ENCODE data around the gene IGF2BP3.
A peak's percentile ranks its signal among the peaks of the same experiment; 100 is the strongest.

IGF2BP3 gene

DNA sequence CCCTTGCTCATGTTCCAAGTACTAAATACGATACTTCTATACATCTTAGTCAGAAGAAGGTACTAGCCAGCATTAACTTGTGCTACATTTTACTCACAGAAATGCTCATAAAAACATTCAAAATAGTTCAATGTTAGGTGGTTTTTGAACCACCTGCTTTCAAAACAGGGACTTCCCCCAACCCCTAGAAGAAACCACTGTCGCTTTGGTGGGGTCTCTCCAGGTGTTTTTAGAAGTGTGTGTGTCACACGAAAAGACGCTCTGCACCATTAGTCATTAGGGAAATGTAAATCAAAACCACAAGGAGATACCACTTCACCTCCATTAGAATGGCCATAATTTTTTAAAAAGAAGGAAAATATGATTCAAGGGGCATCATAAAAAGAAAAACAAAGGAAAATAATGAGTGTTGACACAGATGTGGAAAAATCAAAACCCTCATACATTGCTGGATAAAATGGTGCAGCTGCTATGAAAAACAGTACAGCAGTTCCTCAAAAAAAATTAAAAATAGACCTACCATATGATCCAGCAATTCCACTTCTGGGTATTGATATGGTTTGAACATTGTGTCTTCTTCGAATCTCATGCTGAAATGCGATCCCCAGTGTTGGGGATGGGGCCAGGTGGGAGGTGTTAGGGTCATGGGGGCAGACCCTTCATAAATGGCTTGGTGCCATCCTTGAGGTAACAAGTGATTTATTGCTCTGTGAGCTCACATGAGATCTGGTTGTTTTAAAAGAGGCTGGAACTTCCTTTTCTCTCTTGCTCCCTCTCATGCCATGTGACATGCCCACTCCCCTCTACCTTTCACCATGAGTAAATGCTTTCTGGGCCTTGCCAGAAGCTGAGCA, 96.9 kb downstream of the IGF2BP3 start:
- peak in 1 of 2 experiments; percentile 20 for DNase-seq

DNA sequence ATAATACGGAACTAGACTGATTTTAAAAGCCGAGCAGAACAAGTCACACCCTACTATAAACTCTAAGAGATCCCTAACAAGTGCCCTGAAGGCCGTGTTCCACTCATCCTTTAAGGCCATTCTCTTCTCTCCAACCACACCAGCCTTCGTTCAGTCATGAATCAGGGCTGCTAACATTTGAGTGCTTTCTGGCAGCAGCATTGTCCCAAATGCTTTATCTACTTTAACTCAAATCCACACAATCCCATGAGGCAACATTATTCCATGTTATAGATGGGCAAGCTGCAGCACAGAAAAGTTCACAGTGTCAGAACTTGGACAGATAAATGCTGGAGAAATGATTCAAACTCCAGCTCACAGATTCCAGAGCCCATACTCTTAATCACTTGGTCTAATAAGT, 97.7 kb downstream of the IGF2BP3 start:
- no peak for DNase-seq

DNA sequence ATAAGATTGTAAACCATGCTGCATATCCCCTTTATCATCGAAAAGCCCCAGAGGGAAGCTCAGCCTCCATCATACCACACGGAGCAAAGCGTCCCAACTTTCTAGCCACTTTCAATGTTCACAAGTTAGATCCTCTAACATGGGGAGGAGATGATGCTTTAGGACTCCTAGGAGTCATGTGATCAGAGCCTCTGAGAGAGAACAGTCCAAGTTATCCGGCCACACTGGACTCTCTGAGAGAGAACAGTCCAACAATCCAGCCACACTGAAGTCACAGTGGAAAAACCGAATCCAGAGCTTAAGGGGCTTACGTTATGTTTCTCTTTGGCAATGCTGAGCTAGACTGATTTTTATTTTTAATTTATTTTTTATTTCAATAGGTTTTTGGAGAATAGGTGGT, 98.6 kb downstream of the IGF2BP3 start:
- no peak for DNase-seq

DNA sequence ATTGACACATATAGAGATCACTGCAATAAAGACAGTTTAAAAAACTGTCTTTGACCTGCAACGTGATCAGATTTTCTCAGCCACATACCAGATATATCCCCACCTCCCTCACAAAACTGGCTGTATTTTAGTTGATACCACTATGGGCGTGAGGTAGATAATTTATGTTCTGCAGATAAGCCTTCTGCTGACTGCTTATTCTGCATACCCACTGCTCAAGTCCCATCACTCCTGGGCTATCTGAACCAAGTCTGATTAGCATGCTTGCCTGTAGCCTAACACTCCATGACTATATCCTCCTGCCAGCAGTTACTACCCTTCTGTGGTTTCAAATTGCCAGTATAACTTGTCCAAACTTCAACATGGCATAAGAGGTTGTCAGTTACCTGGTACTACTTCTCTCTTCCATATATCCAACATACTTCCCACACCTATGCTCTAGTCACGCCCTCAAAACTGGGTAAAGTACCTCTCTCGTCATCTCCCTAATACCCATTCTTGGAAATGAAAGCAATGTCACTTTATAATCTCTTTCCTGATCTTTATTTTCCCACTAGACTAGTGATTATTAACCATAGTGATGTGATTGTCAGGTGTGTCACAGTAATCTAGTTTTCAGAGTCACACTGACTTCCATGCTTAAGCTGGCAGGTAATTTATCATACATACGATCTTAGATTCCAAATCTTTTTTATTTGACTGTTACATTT, 100.4 kb downstream of the IGF2BP3 start:
- no peak for DNase-seq

DNA sequence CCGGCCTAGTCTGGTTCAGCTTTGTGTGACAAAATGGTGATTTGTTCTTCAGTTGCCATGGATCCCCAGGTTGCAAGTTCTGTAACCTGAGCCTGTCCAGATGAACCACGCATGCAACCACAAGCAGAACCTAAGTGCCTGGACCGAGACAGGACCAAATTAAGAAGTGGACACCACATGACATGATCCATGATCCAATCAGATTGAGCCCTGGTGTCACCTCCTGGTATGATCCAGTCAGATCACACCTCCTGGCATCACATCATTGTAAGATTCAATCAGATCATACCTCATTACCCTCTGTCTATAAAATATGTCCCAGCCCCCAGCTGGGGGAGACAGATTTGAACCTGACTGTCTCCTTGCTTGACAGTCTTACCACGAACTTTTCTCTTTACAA, 101.2 kb downstream of the IGF2BP3 start:
- DNase-seq, result no peak

DNA sequence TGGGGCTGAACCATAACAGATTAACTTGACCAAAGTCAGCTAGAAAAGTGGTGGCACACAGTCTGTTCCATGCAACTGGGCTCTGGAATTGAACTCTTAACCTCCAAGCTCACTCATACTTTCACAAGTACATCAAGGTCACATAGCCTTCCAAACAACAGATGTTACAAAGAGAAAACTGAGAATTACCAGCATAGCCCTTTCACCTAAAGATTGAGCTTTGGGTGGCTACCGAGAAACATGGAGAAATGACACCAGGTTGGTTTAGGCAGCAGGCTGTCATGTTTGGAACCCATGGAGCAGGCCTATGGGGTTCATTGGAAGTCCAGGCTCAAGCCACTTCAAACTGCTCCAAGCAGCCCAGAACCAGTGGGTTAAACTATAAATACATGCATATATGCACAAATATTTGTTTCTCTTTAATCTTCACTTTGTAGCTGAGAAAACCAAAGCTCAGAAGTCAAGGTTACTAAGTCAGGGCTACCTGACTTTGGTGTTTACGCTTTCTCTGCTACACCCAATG, 112.1 kb downstream of the IGF2BP3 start:
- peak in 1 of 2 experiments; percentile 26 for DNase-seq

DNA sequence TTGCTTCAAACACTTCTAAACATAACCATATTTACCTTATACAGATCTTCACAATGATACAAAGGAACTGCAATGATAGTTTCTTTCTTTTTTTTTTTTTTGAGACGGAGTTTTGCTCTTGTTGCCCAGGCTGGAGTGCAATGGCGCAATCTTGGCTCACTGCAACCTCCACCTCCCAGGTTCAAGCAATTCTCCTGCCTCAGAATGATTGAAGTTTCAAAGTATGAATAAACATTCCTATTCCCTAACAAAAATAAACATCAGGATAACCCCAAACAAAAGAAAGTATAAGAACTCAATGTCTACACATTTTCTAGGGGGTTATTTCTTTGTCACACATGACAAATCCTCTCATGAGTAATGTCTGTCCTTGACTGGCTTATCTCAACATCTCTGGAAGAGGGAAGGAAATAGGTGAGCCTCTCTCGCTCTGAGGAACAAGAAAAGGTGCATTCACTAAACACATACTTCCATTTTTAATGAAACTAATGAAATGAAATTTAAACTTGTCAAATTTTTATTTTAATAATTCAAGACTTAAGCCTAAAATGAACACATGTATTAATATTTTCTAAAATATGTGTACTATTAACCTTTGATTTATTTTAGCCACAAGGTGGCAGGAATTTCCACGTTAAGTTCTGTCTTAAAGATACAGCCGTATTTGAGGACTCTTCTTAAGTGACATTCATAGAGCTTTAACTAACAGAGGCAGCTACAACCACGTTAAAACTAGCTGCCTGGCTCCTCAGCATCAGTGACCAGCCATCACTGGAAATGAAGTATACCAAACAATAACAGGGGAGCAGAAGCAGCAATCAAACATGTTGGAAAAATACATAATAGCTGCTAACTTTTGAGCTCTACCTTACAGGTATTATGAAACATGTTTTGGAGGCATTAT, 112.8 kb downstream of the IGF2BP3 start:
- DNase-seq, result peak; percentile 9 to 72

DNA sequence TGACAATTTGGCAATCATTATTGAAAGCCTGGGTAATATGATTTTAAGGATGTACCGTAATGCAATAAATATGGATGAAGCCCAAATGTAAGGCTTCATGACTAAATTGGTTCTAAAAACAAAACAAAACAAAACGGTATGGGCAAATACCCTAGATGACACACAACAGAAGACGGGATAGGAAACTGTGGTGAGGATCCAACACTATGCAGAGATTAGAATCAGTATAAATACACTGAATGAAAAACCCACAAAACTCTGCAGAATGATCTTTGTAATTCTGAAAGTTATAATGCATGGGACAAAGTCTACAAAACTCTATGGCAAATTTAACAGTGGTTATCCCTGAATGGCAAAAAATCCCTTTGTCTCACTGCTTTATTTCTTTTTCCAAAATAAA, 113.6 kb downstream of the IGF2BP3 start:
- DNase-seq, result no peak

DNA sequence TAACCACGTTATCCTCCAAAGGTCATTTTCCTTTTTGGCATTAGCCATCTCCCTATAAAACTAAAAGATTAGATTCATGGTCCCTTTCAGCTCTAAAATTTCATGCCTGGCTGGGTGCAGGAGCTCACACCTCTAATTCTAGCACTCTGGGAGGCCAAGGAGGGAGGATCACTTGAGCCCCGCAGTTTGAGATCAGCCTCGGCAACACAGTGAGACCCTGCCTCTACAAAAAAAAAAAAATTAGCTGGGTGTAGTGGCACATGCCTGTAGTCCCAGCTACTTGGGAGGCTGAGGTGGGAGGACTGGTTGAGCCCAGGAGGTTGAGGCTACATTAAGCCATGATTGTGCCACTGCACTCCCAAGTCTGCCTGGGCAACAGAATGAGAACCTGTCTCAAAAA, 114.1 kb downstream of the IGF2BP3 start:
- no peak for DNase-seq

DNA sequence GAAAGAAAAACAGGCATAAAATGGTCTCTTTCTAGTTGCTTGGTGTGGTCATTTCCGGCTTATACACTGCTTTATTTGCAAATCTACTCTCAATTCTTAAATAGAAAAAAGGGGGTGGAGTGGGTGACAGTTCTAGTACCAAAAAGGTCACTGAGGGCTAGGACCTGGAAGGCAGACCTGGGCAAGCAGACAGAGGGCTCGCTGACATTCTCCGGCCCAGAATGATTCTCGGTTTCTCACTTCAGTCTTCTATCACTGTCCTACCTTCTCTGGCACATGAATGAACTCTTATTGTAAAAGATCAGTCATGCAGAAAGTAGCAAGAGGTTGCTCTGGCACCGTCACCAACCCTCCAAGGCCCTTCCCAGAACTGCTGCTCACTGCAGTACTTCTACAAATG, 117.1 kb downstream of the IGF2BP3 start:
- no peak for DNase-seq

DNA sequence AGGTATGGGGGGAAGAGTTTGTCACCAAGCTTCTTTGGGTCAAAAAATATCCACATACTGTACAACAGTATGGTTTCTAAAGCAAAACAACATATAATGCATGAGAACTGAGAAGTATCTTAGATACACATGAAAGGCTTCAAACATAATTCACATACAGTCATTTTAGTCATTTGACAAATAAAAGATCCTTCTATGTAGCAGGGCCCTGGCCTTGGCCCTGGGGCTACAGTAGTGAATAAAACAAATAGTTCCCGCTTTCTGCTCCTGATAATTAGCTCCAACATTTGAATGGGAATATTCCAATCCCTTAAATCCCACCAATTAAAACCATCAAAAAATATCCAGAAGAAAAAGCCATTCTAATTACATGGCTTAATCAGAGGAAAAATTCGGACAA, 119.8 kb downstream of the IGF2BP3 start:
- no peak for DNase-seq

DNA sequence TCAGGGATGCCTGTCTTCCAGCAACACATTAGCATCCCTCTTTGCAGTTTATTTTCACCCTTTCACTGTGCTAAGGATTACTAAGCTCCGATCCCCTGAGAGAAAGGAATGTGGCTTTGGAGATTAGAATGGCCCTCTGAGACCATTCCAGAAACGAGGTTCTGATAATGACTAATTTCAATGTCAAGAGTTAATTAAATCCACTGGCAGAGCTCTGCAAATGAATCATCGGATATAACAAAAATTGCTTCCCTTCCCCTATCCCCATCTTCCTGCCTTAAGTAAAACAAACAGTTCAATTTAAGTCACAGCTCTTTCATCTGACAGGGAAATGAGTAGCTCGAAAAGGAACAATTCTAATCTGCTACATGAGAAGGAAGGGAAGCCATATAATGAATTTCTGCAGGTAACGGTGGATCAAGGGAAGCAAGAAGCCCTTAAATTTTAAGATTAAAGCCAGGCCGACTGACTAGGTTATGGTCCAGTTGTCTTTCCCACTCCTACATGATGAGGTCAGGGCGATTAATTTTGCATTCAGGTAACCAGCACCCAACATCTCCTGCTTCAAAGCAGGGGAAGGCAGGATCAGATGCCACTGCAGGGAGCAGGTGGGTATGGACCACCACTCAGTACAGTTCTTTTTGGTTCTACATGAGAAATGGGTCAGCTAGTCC, 120.7 kb downstream of the IGF2BP3 start:
- no peak for DNase-seq

DNA sequence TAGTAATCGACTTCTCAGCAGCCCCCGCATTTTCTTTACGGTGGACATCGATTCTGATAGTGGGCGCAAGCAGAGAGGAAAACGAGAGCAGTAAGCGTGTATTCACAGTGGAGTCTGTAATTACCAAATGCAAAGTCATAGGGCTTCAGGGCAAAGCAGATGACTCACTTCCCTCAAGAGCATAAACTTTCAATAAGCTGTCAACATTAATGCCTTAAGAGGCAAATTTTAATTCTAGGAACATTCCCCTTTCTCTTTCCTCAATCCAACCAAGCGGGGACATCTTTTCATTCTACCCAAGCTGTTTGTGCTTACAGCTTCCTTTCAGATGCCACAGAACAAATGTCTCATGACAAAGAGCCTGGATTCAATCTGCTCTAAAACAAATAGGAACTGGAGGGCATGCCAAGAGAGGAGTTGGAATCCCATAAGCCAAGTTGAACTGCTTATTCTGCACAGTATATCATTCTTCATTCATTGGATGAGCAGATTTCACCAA, 122.6 kb downstream of the IGF2BP3 start:
- DNase-seq, result peak in 1 of 2 experiments; percentile 19

DNA sequence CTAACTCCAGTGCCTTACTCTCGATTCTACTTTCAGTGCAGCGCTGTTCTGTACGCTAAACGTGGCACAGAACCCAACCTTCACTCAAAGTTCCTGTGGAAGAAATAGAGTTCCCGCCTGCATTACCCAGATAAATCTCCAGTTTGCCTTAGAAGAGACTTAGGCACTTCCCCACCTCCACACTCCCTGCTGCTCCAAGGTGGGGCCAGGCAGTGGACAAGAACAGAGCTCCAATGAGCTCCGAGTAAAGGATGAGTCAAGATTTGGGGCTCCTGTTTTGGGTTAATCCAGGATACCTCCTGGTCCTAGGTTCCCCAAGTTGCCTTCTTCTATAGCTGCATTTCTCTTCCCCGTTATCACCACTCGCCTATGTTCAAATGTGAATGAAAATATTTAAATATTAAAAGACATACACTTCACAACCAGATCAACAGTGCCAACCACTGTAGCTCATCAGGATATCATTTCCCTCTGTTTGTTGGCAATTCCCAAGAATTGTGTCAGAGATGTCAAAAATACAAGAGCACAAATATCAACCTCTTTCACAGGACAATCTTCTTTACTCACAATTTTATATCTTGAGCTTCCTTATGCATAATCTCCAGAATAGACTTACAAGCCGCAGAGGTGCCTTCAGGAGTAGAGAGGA, 123.1 kb downstream of the IGF2BP3 start:
- DNase-seq, result no peak

DNA sequence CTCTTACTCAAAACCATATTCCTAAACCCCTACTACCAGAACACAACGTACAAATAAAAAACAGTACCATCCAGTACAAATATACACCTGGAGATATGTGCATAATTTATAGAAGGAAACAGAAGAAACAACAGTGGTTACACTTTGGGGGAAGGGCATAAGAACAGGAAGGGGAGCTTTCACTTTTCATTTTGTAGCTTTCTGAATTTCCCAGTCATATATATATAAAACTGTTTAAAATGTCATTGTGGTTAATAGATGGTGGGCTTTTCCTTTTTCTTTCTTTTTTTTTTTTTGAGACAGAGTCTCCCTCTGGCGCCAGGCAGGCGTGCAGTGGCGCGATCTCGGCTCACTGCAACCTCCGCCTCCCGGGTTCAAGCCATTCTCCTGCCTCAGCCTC, 124.0 kb downstream of the IGF2BP3 start:
- no peak for DNase-seq

DNA sequence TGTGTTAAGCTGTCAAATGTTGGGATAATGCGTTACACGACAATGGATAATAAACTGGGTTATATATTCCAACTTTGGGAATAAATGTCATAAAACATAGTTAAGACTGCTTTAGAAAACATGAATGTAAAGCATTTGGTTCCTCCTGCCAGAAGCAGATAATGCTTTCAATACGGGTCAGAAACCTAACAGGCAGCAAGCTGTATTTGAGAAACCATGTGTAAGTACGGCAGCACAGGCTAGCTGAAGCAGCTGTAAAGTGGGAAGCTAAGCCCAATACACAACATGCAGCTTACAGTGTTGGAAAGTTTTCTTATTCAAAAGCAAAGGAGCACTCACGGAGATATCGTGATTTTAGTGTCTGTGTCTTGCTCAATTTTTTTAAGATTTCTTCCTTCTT, 124.7 kb downstream of the IGF2BP3 start:
- DNase-seq, result no peak

DNA sequence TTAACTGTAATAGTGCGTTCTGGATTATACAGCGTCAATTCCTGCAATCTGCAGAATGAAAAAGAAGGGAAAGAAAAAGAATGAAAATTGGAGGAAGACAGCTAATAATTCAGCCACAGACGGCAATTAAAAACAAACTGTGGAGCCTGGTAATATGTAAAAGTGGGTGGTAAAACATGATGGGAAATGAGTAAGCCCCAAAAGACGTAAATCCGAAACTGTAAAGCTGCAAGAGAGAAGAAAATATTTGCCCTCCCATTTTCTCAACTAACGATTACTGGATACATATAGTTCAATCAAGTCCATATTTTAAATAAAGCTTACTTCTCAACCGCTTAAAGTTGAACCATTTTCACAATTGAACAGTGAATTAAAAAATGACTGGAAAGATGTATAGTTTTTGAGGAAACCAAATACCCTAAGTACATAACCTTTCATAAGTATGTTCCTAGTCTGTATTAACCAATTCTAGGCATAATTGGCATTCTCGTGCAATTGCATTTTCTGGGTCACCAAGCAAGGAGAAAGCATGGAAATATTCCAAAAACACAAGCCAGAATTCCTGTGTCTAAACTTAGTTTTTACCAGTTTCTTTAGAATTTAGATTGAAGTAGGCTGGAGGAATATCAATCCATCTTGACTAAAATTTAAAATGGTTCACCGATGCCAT, 126.3 kb downstream of the IGF2BP3 start:
- DNase-seq, result no peak

DNA sequence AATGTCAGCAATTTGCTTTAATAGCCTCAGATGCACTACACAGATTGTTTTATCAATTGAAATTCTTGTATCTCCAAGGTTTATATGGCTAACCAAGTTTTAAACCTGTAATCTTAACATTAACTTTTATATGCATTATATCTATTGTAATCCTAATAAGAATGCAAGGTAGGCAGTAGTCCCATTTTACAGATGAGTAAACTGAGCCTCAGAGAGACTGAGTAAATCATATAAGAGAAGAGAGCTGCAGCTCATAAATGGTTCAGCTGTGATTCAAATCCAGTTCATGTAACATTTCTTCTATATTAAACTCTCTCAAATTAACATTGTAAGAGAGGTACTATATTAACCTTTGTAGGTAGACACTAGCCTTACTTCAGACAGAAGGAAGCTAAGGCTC, 127.2 kb downstream of the IGF2BP3 start:
- DNase-seq, result no peak

DNA sequence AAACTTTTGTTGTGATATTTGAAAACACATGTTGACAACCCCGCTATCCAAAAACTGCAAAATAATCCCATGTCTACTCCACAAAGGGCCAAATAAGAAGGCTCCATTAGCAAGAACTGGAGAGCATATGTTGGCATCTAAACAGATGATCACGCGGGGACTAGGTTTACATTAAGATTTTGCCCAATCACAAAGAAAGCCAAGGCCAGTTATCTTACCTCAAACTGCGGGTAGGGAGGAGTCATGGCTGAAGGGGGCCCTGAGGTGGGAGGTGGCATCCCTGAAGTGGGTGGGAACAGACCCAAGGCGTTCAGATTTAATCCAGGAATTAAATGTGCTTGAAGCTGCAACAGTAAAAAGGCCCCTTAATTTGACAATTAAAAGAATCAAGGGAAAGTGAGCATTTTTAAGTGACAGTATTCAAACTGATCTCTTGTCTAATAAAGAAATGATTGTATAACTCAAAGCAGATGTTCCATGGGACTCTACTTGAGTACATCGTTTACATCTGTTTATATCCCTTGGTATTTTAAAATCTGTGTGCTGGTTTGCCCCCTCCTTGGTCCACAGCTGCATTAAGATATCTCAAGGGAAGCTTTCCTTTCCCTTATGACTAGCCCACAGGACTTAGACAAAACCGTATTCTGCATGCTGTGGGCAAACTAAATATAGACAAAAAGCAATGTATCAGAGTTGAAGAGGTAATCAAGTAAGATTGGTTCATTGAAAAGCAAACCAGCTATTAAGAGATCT, 128.3 kb downstream of the IGF2BP3 start:
- no peak for DNase-seq

DNA sequence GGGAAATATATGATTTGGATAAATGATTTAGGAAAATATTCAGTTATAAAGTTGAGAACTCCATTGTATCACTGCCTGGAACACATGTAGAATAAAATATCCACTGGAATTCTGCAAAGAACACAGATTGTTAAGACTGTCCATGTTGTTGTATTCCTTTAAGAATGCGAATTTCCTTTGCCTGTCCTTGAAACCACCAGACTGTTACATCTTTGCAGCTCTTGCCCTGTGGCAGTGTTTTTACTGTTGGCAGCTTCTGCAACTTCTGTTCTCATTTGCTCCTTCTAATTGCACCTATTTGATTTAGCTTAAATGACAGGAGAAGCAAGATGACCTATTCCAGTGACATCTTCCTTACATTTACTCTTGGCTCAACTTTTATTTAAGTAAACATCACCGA, 131.4 kb downstream of the IGF2BP3 start:
- no peak for DNase-seq
